HG03175 (cell line): ENCODE data around the gene SLC46A2.

Source experiments
- ATAC-seq: cut with Tn5 transposase; IDR thresholded peaks from one replicate; pipeline ENCODE4 v1.9.1; 2021; ENCODE audit warnings: mild to moderate bottlenecking, moderate library complexity; ENCODE audit not compliant: unreplicated experiment

Gene SLC46A2

GRCh38 chr9:112887381-112887780 lies 3.3 kb downstream of the SLC46A2 start:
- no peak for ATAC-seq

GRCh38 chr9:112886351-112886750 lies 4.3 kb downstream of the SLC46A2 start:
- no peak for ATAC-seq

- no peak for ATAC-seq
These were observed 5.4 kb downstream of the SLC46A2 start for GRCh38 chr9:112885324-112885723.

GRCh38 chr9:112884721-112885120 lies 6.0 kb downstream of the SLC46A2 start:
- ATAC-seq = no peak

- ATAC-seq = no peak
These were observed 6.6 kb downstream of the SLC46A2 start for GRCh38 chr9:112884101-112884500.

- ATAC-seq = no peak
These were observed 9.3 kb downstream of the SLC46A2 start for GRCh38 chr9:112881331-112881730.

GRCh38 chr9:112880650-112881049 lies 10.0 kb downstream of the SLC46A2 start:
- no peak for ATAC-seq

GRCh38 chr9:112878752-112879151 lies 11.9 kb downstream of the SLC46A2 start:
- no peak for ATAC-seq

GRCh38 chr9:112873773-112874405 lies 16.8 kb downstream of the SLC46A2 start:
- ATAC-seq = no peak

GRCh38 chr9:112872019-112872418 lies 18.7 kb downstream of the SLC46A2 start:
- ATAC-seq = no peak

GRCh38 chr9:112870556-112870955 lies 20.1 kb downstream of the SLC46A2 start:
- no peak for ATAC-seq

- no peak for ATAC-seq
These were observed 20.8 kb downstream of the SLC46A2 start for GRCh38 chr9:112869917-112870316.

- no peak for ATAC-seq
These were observed 21.6 kb downstream of the SLC46A2 start for GRCh38 chr9:112869041-112869529.

GRCh38 chr9:112868461-112868860 lies 22.2 kb downstream of the SLC46A2 start:
- no peak for ATAC-seq

- no peak for ATAC-seq
These were observed 23.2 kb downstream of the SLC46A2 start for GRCh38 chr9:112867275-112867991.

- no peak for ATAC-seq
These were observed 23.9 kb downstream of the SLC46A2 start for GRCh38 chr9:112866662-112867274.

GRCh38 chr9:112864982-112865381 lies 25.7 kb downstream of the SLC46A2 start:
- ATAC-seq = no peak

- ATAC-seq = no peak
These were observed 26.3 kb downstream of the SLC46A2 start for GRCh38 chr9:112864403-112864802.

- ATAC-seq = no peak
These were observed 26.9 kb downstream of the SLC46A2 start for GRCh38 chr9:112863746-112864145.

- no peak for ATAC-seq
These were observed 27.5 kb downstream of the SLC46A2 start for GRCh38 chr9:112863214-112863613.

GRCh38 chr9:112861638-112862555 lies 28.8 kb downstream of the SLC46A2 start:
- no peak for ATAC-seq
